Common myeloid progenitor, CD34-positive (primary cell): ENCODE measurements around the gene RNU1-3.
"Not testable (repeated sequence)": the region's sequence is repeated elsewhere in the genome, so short reads cannot be mapped to it uniquely, and the experiment has no call there.

Experiments used
- CTCF ChIA-PET: fragments of 350-600 bp; sonication (Branson Sonifier 250); formaldehyde crosslinking; loops from one replicate; lab custom pipeline; 2021; ENCODE audit warnings: antibody characterized with exemption; lab: Charles Lee
- POLR2A ChIA-PET: fragments of 350-600 bp; sonication (Branson Sonifier 250); formaldehyde crosslinking; loops from one replicate; lab custom pipeline; 2021; ENCODE audit warnings: antibody characterized with exemption; lab: Charles Lee
- DNase-seq, 3 donors: peaks; one replicate each; pipeline versions ENCODE4 v3.0.0 to v3.0.0-alpha.2; 2013
- H3K27ac ChIP-seq, 2 experiments: 1 replicate in 1 of 2; 2 replicates in 1 of 2; pipeline ENCODE4 v1.7.0; 2013; ENCODE audit warnings: inconsistent platforms in 2 of 2, low read length in 2 of 2, mild to moderate bottlenecking in 2 of 2, low read depth in 1 of 2, moderate library complexity in 1 of 2; ENCODE audit not compliant: severe bottlenecking in 2 of 2, insufficient read depth in 1 of 2, poor library complexity in 1 of 2
- H3K27me3 ChIP-seq, 5 experiments: replicated peaks in 2 of 5; 1 replicate in 3 of 5; 2 replicates in 2 of 5; pipeline versions ENCODE4 v1.6.1 to v1.7.0; 2013; ENCODE audit warnings: low read length in 4 of 5, mild to moderate bottlenecking in 2 of 5, moderate library complexity in 2 of 5, inconsistent platforms in 1 of 5; ENCODE audit not compliant: insufficient read depth in 5 of 5, control insufficient read depth in 4 of 5
- H3K36me3 ChIP-seq, 4 experiments: 1 replicate in 2 of 4; 2 replicates in 2 of 4; pipeline versions ENCODE4 v1.6.1 to v1.7.0; 2013; ENCODE audit warnings: low read length in 3 of 4, control low read depth in 1 of 4, mild to moderate bottlenecking in 1 of 4; ENCODE audit not compliant: control insufficient read depth in 4 of 4, insufficient read depth in 4 of 4
- H3K4me1 ChIP-seq, 4 experiments: 1 replicate in 3 of 4; 2 replicates in 1 of 4; pipeline versions ENCODE4 v1.6.1 to v1.7.1; 2013; ENCODE audit warnings: low read length in 3 of 4, mild to moderate bottlenecking in 3 of 4, control low read depth in 1 of 4, inconsistent platforms in 1 of 4, moderate library complexity in 1 of 4; ENCODE audit not compliant: control insufficient read depth in 4 of 4, insufficient read depth in 4 of 4; ENCODE audit errors: control extremely low read depth in 1 of 4
- H3K4me3 ChIP-seq, 7 experiments: 1 replicate in 4 of 7; 2 replicates in 3 of 7; pipeline versions ENCODE4 v1.5.1 to v1.7.0; 2013; ENCODE audit warnings: mild to moderate bottlenecking in 7 of 7, low read length in 6 of 7, moderate library complexity in 6 of 7, inconsistent platforms in 2 of 7, low read depth in 2 of 7, control low read depth in 1 of 7; ENCODE audit not compliant: insufficient read depth in 4 of 7, control insufficient read depth in 1 of 7; ENCODE audit errors: extremely low read depth in 1 of 7
- H3K9me3 ChIP-seq, 5 experiments: 1 replicate in 4 of 5; 2 replicates in 1 of 5; pipeline versions ENCODE4 v1.6.1 to v1.7.1; 2013; ENCODE audit warnings: low read length in 4 of 5, mild to moderate bottlenecking in 2 of 5, inconsistent platforms in 1 of 5, low read depth in 1 of 5, moderate library complexity in 1 of 5; ENCODE audit not compliant: control insufficient read depth in 4 of 5, insufficient read depth in 2 of 5; ENCODE audit errors: control extremely low read depth in 1 of 5
- WGBS: methylation state at CpG from one replicate; pipeline ENCODE4 v1.1.5; 2013; ENCODE audit not compliant: insufficient coverage; 5-methylcytosine and 5-hydroxymethylcytosine counted together

The RNU1-3 gene

DNA sequence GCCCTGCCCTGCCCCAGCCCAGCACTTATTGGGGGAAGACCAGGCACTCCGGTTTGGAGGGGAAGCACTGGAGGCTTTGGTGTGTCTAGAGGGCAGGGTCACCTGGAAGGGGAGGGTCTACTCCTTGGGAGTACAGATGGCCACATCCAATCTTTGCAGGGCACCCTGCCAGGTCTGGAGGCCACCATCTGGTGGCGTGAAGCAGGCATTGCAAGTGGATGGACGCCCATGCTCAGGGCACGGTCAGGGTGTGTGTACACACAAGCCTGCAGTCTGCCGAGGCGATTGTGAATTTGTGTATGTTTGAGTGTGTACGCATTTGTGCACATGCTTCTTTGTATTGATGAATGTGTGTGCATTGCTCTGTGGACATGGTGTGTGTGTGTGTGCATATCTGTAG is 36.4 kb upstream of the RNU1-3 start:
- not testable (repeated sequence) for H3K4me1 ChIP-seq, H3K36me3 ChIP-seq, H3K9me3 ChIP-seq, H3K4me3 ChIP-seq, H3K27ac ChIP-seq, DNase-seq, H3K27me3 ChIP-seq
- no CpG with 5 or more reads among the region's 7 CpGs for WGBS
- POLR2A ChIA-PET, result interaction anchor here (1.5 kb wide), 1 partner anchor 82 kb away, joined by 3 read pairs; no protein-coding TSS in a partner anchor
- CTCF ChIA-PET, result interaction anchor here (2.2 to 12.6 kb wide), 3 partner anchors 11 to 82 kb away, joined by 15 to 170 read pairs (median 35); no protein-coding TSS in a partner anchor

DNA sequence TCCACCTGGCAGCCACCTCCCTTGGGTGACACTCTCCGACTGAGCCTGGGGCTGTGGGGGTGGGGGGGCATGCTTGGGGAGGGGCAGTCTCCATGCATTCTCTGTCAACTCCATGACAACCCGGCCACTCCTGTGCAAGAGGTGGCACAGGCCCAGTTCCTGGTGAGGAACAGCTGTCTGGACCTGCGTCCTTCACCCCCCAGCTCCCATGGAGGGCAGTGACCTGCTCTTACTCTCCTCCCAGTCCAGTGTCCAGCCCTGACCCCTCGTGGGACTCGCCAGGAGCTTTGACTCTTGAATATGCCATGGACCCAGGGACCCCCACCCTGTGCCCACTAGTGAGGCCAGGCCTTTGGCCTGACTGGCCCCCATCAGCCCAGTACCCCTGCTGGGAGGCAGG is 35.5 kb upstream of the RNU1-3 start:
- not testable (repeated sequence) for H3K36me3 ChIP-seq, H3K4me1 ChIP-seq, H3K27me3 ChIP-seq, H3K4me3 ChIP-seq, DNase-seq, H3K9me3 ChIP-seq, H3K27ac ChIP-seq
- POLR2A ChIA-PET, result interaction anchor here (1.5 kb wide), 1 partner anchor 81 kb away, joined by 3 read pairs; no protein-coding TSS in a partner anchor
- WGBS, result no CpG with 5 or more reads among the region's 5 CpGs
- CTCF ChIA-PET, result interaction anchor here (1.4 to 12.6 kb wide), 6 partner anchors 7 to 84 kb away, joined by 3 to 170 read pairs (median 25); no protein-coding TSS in a partner anchor

DNA sequence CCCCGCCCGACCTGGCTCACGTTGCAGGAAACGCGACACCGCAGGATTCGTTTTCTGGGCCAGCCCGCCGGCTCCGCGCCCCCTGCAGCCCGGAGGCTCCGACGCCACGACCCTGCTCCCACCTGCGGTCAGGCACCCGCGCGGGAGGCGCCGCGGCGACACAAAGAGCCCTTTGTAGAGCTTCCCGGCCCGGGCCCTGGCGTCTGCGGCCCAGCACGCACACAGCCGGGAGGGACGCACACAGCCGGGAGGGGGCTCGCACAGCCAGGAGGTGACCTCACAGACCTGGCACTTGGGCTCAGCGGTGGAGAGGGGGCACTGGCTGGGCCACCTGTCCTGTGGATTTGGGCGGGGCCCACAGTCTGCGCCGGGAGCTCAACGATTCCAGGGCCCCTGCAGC is 34.4 kb upstream of the RNU1-3 start:
- not testable (repeated sequence) for H3K36me3 ChIP-seq, H3K9me3 ChIP-seq, H3K4me3 ChIP-seq, H3K27ac ChIP-seq, H3K4me1 ChIP-seq, DNase-seq, H3K27me3 ChIP-seq
- POLR2A ChIA-PET, result interaction anchor here (0.6 kb wide), 1 partner anchor 23 kb away, joined by 3 read pairs; no protein-coding TSS in a partner anchor
- no CpG with 5 or more reads among the region's 37 CpGs for WGBS
- CTCF ChIA-PET, result interaction anchor here (0.9 to 12.6 kb wide), 7 partner anchors 8 to 83 kb away, joined by 3 to 170 read pairs (median 15); no protein-coding TSS in a partner anchor

DNA sequence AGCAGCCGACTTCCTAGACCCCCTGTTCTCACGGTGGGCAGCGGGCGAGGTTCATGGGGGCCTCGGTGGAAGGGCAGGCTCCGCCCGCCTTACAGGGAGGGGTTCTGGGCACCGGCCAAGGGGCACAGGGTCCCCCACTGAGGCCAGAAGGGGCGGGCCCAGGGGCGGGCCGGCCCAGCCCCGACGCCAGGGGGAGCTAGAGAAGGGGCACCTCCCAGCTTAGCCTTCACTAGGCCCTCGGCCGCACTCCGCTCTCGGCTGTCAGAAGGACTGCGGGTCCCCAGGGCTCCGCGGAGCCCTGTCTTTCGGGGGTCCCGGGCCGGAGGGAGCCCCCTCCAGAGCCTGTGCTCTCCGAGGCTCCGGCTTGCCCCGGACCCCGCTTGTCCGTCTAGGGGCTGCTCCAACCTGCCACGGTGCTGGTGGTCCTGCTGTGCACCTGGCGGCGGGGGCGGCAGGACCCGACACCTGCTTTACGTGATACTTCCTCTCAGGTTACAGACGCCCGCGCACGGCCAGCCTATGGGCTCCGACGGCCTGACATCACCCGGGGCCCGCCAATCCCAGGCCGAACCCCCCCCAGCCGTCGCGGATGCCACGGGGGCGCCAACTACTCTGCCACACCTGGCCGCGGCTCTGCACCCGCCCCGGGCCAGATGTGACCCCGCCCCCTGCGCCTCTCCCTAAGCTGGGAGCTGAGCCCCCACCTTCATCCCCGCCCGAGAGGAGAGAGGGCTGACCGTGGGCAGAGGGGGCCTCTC is 33.6 kb upstream of the RNU1-3 start:
- H3K36me3 ChIP-seq, H3K27me3 ChIP-seq, DNase-seq, H3K27ac ChIP-seq, POLR2A ChIA-PET, H3K9me3 ChIP-seq, H3K4me1 ChIP-seq, H3K4me3 ChIP-seq: not testable (repeated sequence)
- no CpG with 5 or more reads among the region's 57 CpGs for WGBS
- CTCF ChIA-PET, result interaction anchor here (0.9 to 12.6 kb wide), 9 partner anchors 8 to 82 kb away, joined by 3 to 170 read pairs (median 5); no protein-coding TSS in a partner anchor

DNA sequence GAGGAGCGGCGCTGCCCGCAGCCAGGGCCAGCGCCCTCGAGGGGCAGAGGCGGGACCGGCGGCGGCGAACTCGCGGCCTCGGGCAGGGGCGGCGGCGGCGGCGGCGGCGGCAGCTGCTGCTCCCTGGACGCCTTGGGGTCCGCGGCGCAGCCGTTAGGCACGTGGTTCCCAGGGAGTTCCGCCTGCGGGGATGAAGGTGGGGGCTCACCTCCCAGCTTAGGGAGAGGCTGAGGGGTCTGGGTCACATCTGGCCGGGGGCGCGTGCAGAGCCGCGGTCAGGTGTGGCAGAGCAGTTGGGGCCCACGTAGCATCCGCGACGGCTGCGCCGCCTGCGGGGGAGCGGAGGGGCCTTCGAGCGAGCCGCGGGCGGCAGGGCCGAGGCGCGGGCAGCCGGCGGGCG is 32.7 kb upstream of the RNU1-3 start:
- peak in 1 of 3 donors; percentile 40 for DNase-seq
- POLR2A ChIA-PET, H3K4me3 ChIP-seq, H3K9me3 ChIP-seq, H3K36me3 ChIP-seq, H3K27ac ChIP-seq, H3K4me1 ChIP-seq, H3K27me3 ChIP-seq: not testable (repeated sequence)
- CTCF ChIA-PET, result interaction anchor here (0.9 to 12.6 kb wide), 6 partner anchors 9 to 73 kb away, joined by 4 to 170 read pairs (median 4); no protein-coding TSS in a partner anchor
- WGBS, result 12% methylated on average over 13 of the region's 52 CpGs

DNA sequence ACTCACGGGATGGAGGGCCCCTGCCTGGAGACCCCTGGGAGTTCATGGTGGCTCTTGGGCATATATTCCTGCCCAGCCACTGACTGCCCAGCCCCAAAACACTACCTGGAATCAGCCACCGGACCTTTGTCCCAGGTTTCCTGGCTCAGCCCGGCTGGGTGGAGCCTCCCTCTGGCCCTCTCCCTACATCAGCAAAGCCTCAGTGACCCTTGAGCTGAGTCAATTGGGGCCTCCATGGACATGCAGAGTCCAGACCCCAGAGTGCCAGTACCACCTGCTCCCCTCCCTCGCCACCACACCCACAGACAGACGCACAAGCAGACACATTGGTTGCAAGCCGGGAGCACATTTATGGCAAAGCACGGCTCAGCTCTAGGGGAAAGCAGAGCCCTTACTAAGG is 30.4 kb upstream of the RNU1-3 start:
- WGBS, result no CpG with 5 or more reads among the region's 7 CpGs
- H3K9me3 ChIP-seq, H3K4me3 ChIP-seq, H3K27me3 ChIP-seq, POLR2A ChIA-PET, H3K36me3 ChIP-seq, DNase-seq, H3K27ac ChIP-seq, H3K4me1 ChIP-seq: not testable (repeated sequence)
- CTCF ChIA-PET, result interaction anchor here (1.0 to 2.0 kb wide), 2 partner anchors 10 to 72 kb away, joined by 3 to 14 read pairs; no protein-coding TSS in a partner anchor
